K562 (cell line): ENCODE results near the gene STK25. TPM values are rescaled to one million over a fixed set of nuclear protein-coding genes. Genes with fewer than 3 reads are reported as not detected.

Experiments
- ATAC-seq: fragments of 200-7000 bp; cut with Tn5 transposase; 3 replicates; pipeline ENCODE4 v1.9.1; 2020; ENCODE audit warnings: moderate library complexity
- BruUV-seq: library from RNA; stranded (reverse); fragments of 400-500 nt; replicated peaks from 2 replicates; lab custom pipeline; 2021; lab: Mats Ljungman, UMichigan
- CTCF ChIA-PET: fragments of 300-600 bp; formaldehyde crosslinking; extraction: SDS; loops from one replicate; lab custom pipeline; 2021; ENCODE audit warnings: low intra/inter-chr PET ratio; lab: Yijun Ruan, JAX
- POLR2A ChIA-PET: fragments of 300-600, 350-650 bp; sonication (Branson Sonifier 250); formaldehyde crosslinking; extraction: SDS; loops from one replicate; lab custom pipeline; 2021; ENCODE audit warnings: antibody characterized with exemption, inconsistent platforms; lab: Yijun Ruan, JAX
- DNase-seq, 4 experiments: peaks; one replicate each; pipeline versions ENCODE4 v3.0.0 to v3.0.0-alpha.2; 2011 to 2018; ENCODE audit warnings: low spot score in 3 of 4, mixed read lengths in 3 of 4; ENCODE audit errors: extremely low read depth in 1 of 4
- FAIRE-seq: peaks from 2 replicates; lab custom pipeline; 2011; peaks lifted over from hg19 to GRCh38; lab: Jason Lieb, UNC
- H2AFZ ChIP-seq: 2 replicates; pipeline ENCODE4 v1.6.0; 2011; ENCODE audit warnings: low read depth, low read length, control low read depth, inconsistent platforms
- H3K27ac ChIP-seq: fragments of 200-600 bp; 3 replicates; pipeline ENCODE4 v1.8.0; 2011; ENCODE audit warnings: low read depth, mild to moderate bottlenecking, control low read depth, inconsistent platforms, low read length, moderate library complexity, mixed read lengths; ENCODE audit errors: extremely low read depth
- H3K27me3 ChIP-seq, 2 experiments: fragments of 300-600 bp in 1 of 2; 2 replicates in 1 of 2; 3 replicates in 1 of 2; pipeline versions ENCODE4 v1.6.0 to v1.8.0; 2011; ENCODE audit warnings: inconsistent platforms in 2 of 2, low read length in 2 of 2, mild to moderate bottlenecking in 1 of 2, mixed read lengths in 1 of 2, moderate library complexity in 1 of 2; ENCODE audit not compliant: control insufficient read depth in 2 of 2, insufficient read depth in 2 of 2
- H3K36me3 ChIP-seq: fragments of 300-600 bp; 3 replicates; pipeline ENCODE4 v1.8.0; 2011; ENCODE audit warnings: mild to moderate bottlenecking, low read length, inconsistent platforms; ENCODE audit not compliant: control insufficient read depth, insufficient read depth
- H3K4me1 ChIP-seq, 2 experiments: fragments of 200-600 bp in 1 of 2; replicated peaks in 1 of 2; 2 replicates in 1 of 2; 3 replicates in 1 of 2; pipeline versions ENCODE4 v1.5.1 to v1.8.0; 2011; ENCODE audit warnings: inconsistent platforms in 2 of 2, low read length in 2 of 2, mild to moderate bottlenecking in 1 of 2, mixed read lengths in 1 of 2, moderate library complexity in 1 of 2; ENCODE audit not compliant: control insufficient read depth in 2 of 2, insufficient read depth in 2 of 2
- H3K4me2 ChIP-seq: 2 replicates; pipeline ENCODE4 v1.6.1; 2011; ENCODE audit warnings: low read length, control low read depth, inconsistent platforms, mixed read lengths; ENCODE audit not compliant: insufficient read depth
- H3K4me3 ChIP-seq: fragments of 200-600 bp; sonication (generic), shearing (Covaris generic); 2 replicates; pipeline ENCODE4 v1.5.1; 2016; ENCODE audit warnings: control low read depth, inconsistent platforms
- H3K79me2 ChIP-seq: fragments of 200-600 bp; 3 replicates; pipeline ENCODE4 v1.8.0; 2011; ENCODE audit warnings: low read length, inconsistent platforms; ENCODE audit not compliant: control insufficient read depth, insufficient read depth
- H3K9ac ChIP-seq, 2 experiments: 2 replicates each; pipeline versions ENCODE4 v1.6.0 to v1.6.1; 2011; ENCODE audit warnings: low read depth in 2 of 2, low read length in 2 of 2, control low read depth in 1 of 2, inconsistent platforms in 1 of 2, mild to moderate bottlenecking in 1 of 2, mixed read lengths in 1 of 2; ENCODE audit not compliant: insufficient read depth in 1 of 2
- H3K9me1 ChIP-seq: one replicate; pipeline ENCODE4 v1.6.0; 2011; ENCODE audit warnings: inconsistent platforms, mild to moderate bottlenecking, low read length, moderate library complexity; ENCODE audit not compliant: control insufficient read depth, insufficient read depth
- H3K9me3 ChIP-seq: replicated peaks from 2 replicates; pipeline ENCODE4 v1.5.1; 2011; ENCODE audit warnings: low read depth, low read length, inconsistent platforms; ENCODE audit not compliant: control insufficient read depth, insufficient read depth
- H4K20me1 ChIP-seq: replicated peaks from 2 replicates; pipeline ENCODE4 v1.6.1; 2011; ENCODE audit warnings: low read length, inconsistent platforms, mixed read lengths; ENCODE audit not compliant: control insufficient read depth, insufficient read depth
- EP300 ChIP-seq: IDR thresholded peaks from 2 replicates; pipeline ENCODE4 v1.6.1; 2012; ENCODE audit warnings: low read length, improper control_type of control experiment
- MCM2 ChIP-seq: fragments of 450-650 bp; IDR thresholded peaks from 2 replicates; pipeline ENCODE4 v1.6.1; 2017; ENCODE audit warnings: low read depth, mild to moderate bottlenecking
- MEIS2 ChIP-seq: fragments of 450-650 bp; IDR thresholded peaks from 2 replicates; pipeline ENCODE4 v1.6.1; 2014; ENCODE audit warnings: mild to moderate bottlenecking; ENCODE audit not compliant: partially characterized antibody
- ZNF354B ChIP-seq: fragments of 250-450 bp; sonication (Bioruptor Pico); IDR thresholded peaks from 2 replicates; pipeline ENCODE4 v1.4.0; 2020
- ZNF384 ChIP-seq: IDR thresholded peaks from 2 replicates; pipeline ENCODE4 v1.6.1; 2012; ENCODE audit warnings: low read depth, low read length, improper control_type of control experiment
- ZNF644 ChIP-seq: fragments of 200-800 bp; sonication (Bioruptor generic); IDR thresholded peaks from 2 replicates; pipeline ENCODE4 v1.6.1; 2016; ENCODE audit warnings: low read depth, missing genetic modification characterization, missing compliant biosample characterization
- WGBS: fragments of 100-300 bp; shearing (Covaris generic); methylation state at CpG from one replicate; pipeline ENCODE4 v1.1.6; 2016; ENCODE audit warnings: low coverage, mixed read lengths; ENCODE audit not compliant: insufficient coverage; ENCODE audit errors: missing lambda C conversion rate; 5-methylcytosine and 5-hydroxymethylcytosine counted together
- in situ Hi-C: fragments of 300-500 bp; cut with MboI; formaldehyde crosslinking; loops from 4 replicates; pipeline ENCODE4 v1.15.0; 2018; ENCODE audit warnings: inconsistent platforms, mixed read lengths
- intact Hi-C: fragments of 100-400 bp; cut with micrococcal nuclease; formaldehyde crosslinking; loops from 2 replicates; pipeline ENCODE4 v1.14.2; 2022
- polyA plus RNA-seq, 8 experiments: library from polyadenylated mRNA; depleted of rRNA in 4 of 8; stranded (reverse) in 5 of 8; unstranded in 3 of 8; fragments of >200 nt; fragmentation: Nextera tagmentation in 2 of 8; fragmentation: Illumina TruSeq in 1 of 8; extraction: Ambion mirVana in 2 of 8; extraction: Trizol in 1 of 8; gene quantifications; 2 replicates each; pipeline versions ENCODE4 v1.2.1 to v1.2.3, GENCODE V29; 2011 to 2014; ENCODE audit warnings: inconsistent platforms in 1 of 8, missing spikeins in 1 of 8
- total RNA-seq, 7 experiments: library from RNA; depleted of rRNA in 6 of 7; stranded (reverse); fragments of >200 nt in 6 of 7; fragmentation: Illumina TruSeq in 2 of 7; extraction: Trizol in 2 of 7; gene quantifications; 2 replicates each; pipeline versions ENCODE4 v1.2.1 to v1.2.3, GENCODE V29; 2011 to 2021; ENCODE audit warnings: low replicate concordance in 1 of 7
- TF ChIP-seq, protein P1 (sequence below): fragments of 250-450 bp; sonication (Bioruptor Pico); IDR thresholded peaks from 2 replicates; pipeline ENCODE4 v1.8.0; 2021; ENCODE audit warnings: moderate library complexity, mild to moderate bottlenecking, inconsistent platforms

Gene STK25
- total and polyA plus RNA-seq, 9 of the 15 experiments (the other 6 are each of a cell fraction or from before 2014, with no cell fraction given) = 5.4 to 177 (median 116) TPM

DNA sequence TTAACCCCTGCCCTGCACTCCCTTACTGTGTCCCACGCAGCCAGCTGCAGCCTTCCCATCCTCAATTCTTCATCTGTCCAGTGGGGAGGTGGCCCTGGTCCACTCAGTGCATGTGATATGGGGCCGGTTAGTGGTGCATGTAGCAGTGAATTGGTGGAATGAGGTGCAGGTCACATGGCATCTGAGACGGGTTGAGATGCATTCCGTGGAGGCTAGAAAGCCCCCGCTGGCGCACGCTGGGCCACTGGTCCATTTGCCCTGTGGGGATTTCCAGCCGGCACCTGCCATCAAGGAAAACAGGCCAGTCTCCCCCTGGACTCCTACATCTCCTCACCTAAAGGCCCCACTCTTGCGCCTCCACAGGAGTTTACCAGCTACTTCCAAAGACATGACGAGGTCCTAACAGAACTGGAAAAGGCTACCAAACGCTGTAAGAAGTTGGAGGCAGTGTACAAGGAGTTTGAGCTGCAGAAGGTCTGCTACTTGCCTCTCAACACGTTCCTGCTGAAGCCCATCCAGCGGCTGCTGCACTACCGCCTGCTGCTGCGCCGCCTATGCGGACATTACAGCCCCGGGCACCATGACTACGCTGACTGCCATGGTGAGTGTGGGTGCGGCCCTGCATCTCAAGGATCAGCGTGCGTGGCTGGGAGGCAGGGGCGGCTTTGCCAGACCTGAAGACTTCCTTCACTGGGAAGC, 40.5 kb downstream of the STK25 start:
- H4K20me1 ChIP-seq = no peaks in the 10 kb centered on the region
- no peaks in the 10 kb centered on the region for H3K36me3 ChIP-seq
- H3K9me1 ChIP-seq = no peaks in the 10 kb centered on the region
- H3K79me2 ChIP-seq = no peaks in the 10 kb centered on the region
- intact Hi-C loops = no loop called here
- no peaks in the 10 kb centered on the region for H3K9me3 ChIP-seq
- in situ Hi-C loops = no loop called here
- FAIRE-seq (no peak), DNase-seq (no peak), ATAC-seq (no peak)
- POLR2A ChIA-PET = interaction anchor here (0.6 kb wide), 2 partner anchors 318 to 332 kb away, joined by 3 read pairs; partner anchors contain the start of gene PPP1R7
- peaks cover 3 to 9% of the 10 kb centered on the region in 2 experiments; a peak in 4 of 5 replicates for H3K27me3 ChIP-seq
- CTCF ChIA-PET = no interaction called here
- 55% methylated on average over 20 of the region's 23 CpGs for WGBS
- H3K4me1 ChIP-seq = peaks cover 0 to 4% of the 10 kb centered on the region in 2 experiments; a peak in 1 of 5 replicates
- H3K4me2 ChIP-seq = no peak overlapping the region
- H3K9ac ChIP-seq = no peak overlapping the region; a peak in 1 of 4 replicates
- BruUV-seq = no TSS peak
- H2AFZ ChIP-seq = no peak overlapping the region
- TF ChIP-seq ZNF384 (no peak), MEIS2 (no peak), EP300 (no peak), ZNF644 (tag) (no peak), MCM2 (no peak), ZNF354B (CRISPR knock-in tag) (no peak)
- TF ChIP-seq, protein P1, sequence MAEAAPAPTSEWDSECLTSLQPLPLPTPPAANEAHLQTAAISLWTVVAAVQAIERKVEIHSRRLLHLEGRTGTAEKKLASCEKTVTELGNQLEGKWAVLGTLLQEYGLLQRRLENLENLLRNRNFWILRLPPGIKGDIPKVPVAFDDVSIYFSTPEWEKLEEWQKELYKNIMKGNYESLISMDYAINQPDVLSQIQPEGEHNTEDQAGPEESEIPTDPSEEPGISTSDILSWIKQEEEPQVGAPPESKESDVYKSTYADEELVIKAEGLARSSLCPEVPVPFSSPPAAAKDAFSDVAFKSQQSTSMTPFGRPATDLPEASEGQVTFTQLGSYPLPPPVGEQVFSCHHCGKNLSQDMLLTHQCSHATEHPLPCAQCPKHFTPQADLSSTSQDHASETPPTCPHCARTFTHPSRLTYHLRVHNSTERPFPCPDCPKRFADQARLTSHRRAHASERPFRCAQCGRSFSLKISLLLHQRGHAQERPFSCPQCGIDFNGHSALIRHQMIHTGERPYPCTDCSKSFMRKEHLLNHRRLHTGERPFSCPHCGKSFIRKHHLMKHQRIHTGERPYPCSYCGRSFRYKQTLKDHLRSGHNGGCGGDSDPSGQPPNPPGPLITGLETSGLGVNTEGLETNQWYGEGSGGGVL (CRISPR knock-in tag) = no peak
- no peak overlapping the region for H3K27ac ChIP-seq
- H3K4me3 ChIP-seq = no peak overlapping the region
